IPS-11a (cell line): ENCODE results near the gene LSM6.

ENCODE experiments used
- H3K4me3 ChIP-seq: one replicate; pipeline ENCODE4 v1.5.1; 2013; ENCODE audit warnings: low read depth, low read length, control low read depth

Gene LSM6

DNA sequence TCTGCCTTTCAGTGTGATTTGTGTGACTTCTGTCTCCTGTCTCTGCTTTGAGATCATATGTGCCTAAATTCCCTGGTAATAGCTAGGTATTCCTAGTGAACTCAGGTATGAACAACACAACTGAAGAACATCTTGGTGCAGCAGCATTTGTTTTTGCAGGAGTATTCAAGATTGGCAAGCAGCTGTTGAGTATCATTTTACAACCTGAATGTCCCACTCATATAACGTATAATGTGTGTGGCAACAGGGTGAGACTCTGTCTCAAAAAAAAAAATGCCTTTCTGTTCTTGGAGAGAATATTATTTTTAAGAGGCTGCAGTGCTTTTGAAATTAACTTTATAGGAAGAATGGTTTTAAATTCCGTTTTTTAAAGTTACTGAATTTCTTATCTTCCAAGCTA lies 7.7 kb downstream of the LSM6 start:
- H3K4me3 ChIP-seq, result no peak overlapping the region

DNA sequence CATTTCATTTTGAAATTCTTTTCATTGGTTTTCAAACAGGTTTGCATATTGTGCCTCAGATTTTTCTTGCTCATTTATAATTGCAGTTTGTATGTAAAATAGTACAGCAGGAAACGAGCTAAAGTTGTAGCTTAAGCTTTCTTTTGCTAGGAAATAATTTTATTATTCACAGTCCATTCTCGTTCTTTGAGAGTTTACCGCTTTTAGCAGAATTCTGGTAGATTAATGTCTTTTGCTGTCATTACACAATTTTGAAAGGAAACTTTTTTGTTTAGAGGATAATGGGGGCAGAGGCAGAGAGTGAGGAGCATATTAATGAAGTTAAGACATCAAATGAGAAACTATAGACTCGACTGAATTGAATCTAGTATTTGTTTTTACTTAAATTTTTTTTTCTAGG lies 10.5 kb downstream of the LSM6 start:
- H3K4me3 ChIP-seq, result no peak overlapping the region

GRCh38 chr4:146186596-146186995 lies 11.1 kb downstream of the LSM6 start:
- no peak overlapping the region for H3K4me3 ChIP-seq

GRCh38 chr4:146190456-146190855 lies 14.9 kb downstream of the LSM6 start:
- H3K4me3 ChIP-seq, result no peak overlapping the region

DNA sequence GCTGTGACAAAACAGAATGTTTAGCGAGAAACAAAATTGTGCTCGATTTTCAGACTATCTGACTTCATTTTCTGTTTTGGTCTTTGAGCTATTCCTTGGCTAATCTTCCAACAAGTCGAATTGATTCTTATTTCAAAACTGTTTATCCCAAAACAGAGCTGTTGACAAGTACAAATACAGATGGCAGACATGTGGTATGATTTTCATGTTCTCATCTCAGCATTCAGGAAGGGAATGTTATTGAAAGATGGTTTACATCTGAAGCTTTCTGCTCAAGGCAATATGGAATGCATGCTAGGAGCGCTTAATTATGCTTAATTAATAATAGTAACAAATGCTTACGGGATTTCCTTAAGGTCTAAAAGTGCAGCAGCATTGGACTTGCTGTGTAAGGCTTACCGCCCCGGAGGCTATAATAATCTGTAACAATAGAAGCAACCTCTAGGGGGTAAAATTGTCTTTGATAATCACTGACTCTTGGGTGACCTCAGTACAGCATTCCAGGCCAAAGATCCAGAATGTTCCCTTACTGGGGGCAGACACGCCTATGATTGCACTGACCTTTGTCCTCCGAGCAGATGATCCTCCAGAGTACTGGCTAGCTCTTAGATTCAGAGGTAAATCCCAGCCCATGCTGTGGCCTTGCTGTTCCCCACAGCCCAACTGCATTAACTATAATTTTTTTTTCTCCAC lies 16.4 kb downstream of the LSM6 start:
- H3K4me3 ChIP-seq, result no peak overlapping the region

DNA sequence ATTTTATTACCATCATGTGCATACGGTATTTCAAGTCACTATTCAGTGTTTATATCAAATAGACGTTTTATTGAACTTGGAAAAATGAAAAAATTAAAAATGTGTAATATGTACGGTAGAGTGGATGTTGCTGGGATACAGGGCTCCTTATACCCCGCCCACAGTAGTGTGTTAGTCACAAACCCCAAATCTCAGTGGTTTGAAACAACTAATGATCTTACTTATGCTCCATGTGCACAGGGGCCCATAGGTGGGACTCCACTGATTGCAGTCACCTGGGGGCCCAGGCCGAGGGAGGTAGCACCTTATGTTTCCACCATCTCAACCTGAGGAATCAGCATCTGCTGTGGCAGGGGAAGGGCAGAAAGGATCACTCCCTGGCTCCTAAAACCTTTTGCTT lies 18.1 kb downstream of the LSM6 start:
- H3K4me3 ChIP-seq, result no peak overlapping the region

- no peak overlapping the region for H3K4me3 ChIP-seq
These were observed 18.7 kb downstream of the LSM6 start for GRCh38 chr4:146194212-146194611.

DNA sequence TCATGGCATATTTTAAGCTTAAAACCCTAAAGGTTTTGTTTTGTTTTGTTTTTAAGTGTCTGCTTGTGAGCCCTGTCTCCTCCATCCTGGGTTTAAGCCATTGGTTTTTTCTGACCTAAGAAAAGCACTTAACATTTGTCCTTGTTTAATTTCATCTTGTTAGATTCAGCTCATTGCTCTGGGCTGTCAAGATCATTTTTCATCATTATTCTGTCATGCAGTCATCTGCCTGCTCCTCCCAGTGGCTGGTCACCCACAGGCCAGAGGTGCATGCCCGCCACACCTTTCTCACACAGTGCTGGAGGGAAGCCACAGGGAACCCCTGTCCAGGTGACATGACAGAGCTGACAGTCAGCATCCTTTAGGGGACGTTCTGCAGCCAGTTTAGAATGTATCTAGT lies 27.1 kb downstream of the LSM6 start:
- no peak overlapping the region for H3K4me3 ChIP-seq

DNA sequence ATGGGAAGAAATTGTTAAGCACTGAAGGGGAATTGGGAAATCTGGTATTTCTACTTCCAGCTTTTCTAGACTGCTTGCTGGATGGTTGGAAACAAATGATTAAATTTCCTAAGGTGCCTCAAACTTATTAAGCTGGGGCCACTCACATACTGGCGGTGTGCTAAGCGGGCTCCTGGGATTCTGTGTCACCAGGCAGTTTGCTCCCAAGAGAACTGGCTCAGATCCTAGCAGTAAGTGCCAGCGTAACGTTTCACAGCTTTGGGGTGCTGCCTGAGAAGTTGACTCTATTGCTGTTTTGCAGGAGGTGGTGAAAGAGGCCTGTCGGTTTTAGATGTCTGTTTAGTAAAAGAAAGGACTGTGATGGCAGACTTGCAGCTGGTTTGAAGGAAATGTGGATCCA lies 31.9 kb downstream of the LSM6 start:
- H3K4me3 ChIP-seq, result no peak overlapping the region

DNA sequence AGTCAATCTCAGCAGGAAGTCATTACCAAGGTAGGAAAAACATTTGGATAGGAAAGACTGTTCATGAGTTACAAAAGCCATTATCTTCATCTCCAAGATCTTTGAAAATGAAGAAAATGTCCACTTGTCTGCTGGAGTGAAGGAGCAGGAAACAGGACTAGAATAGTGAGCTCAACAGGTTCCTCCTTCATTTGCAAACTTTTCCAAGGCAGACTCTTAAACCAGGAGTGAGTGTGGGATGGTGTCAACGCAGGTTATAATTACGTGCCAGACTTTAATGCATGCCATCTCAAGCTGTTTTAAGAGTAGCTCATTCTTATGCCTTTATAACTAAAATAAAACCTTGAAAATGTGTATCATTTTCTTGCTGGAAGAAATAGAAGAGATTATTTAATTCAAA lies 35.4 kb downstream of the LSM6 start:
- H3K4me3 ChIP-seq, result no peak overlapping the region

- no peak overlapping the region for H3K4me3 ChIP-seq
These were observed 35.9 kb downstream of the LSM6 start for GRCh38 chr4:146211440-146211839.

DNA sequence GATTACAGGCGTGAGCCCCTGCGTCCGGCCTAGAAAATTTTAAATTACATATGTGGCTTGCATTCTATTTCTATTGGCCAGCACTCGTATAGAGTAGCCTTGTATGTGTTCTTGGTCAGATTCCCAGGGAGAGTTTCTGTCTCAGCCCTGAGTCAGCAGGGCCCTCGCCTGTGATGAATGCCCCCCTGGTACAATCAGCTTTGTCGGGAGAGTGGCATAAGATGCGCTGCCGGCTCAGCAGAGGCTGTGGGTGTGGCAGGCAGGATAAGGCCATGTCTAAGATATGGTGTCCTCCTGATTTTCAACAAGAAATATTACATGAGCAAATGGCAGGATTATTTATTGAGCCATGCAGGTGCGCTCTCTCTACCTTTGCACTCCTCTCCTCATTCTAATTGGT lies 37.3 kb downstream of the LSM6 start:
- H3K4me3 ChIP-seq, result no peak overlapping the region

DNA sequence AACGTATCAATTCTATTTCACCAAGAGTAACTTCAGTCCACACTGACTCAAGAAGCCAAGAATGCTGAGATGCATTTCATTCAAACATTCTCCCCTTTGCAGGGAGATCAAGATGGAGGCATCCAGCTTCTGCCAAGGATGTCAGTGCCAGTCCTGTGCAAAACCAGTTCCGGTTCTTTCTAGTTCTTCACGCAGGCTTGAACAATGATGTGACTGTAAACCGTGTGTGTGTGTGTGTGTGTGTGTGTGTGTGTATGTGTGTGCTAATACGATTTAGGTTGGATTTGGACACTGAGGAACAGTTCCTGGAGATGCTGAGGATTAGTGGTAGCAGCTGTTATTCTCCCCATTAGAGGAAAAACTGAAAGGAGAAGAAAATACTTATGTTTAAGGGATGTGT lies 38.7 kb downstream of the LSM6 start, which contains the start of gene REELD1:
Gene REELD1 (plus strand): TSS at position 301 of the 400 bp plus-strand sequence. CDS start 2,415 bp downstream, outside the sequence.
- no peak within 1 kb of the TSS for H3K4me3 ChIP-seq

DNA sequence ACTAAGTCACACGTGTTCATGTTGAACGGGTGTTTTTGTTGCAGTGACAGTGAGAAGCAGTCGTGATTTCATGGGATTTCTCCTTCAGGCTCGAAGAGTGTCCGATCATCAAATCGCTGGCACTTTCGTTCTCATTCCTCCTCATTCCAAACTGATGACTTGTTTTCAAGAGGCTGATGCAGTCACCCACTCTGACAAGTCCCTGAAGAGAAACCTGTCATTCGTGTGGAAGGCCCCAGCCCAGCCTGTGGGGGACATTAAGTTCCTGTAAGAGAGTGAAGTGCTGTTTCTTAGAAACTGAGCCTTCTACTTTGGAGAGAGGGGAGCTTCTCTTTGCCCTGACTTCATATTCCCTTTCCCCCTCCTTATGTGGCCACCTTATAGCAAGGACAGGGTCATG lies 46.8 kb downstream of the LSM6 start:
- no peak overlapping the region for H3K4me3 ChIP-seq

- H3K4me3 ChIP-seq, result no peak overlapping the region
These were observed 48.9 kb downstream of the LSM6 start for GRCh38 chr4:146224326-146224966.

DNA sequence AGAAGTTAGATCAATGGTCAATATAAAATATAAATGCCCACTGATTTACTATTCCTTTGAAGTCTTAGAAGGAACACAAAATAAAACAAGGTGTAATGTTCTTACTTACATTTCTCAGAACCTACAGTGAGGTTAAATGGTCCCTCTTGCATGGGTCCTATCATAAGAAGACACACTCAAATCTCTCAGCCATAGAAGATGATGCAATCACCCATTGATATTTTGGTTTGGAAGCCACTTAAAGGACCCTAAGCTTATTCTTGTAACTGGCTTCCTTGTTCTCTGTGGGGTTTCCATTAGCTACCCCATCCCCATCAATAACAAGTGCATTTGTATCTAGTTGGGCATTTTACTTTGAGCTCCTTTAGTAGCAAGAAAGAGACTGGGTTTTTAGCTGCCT lies 53.9 kb downstream of the LSM6 start:
- no peak overlapping the region for H3K4me3 ChIP-seq

- no peak overlapping the region for H3K4me3 ChIP-seq
These were observed 56.7 kb downstream of the LSM6 start for GRCh38 chr4:146232131-146232722.

DNA sequence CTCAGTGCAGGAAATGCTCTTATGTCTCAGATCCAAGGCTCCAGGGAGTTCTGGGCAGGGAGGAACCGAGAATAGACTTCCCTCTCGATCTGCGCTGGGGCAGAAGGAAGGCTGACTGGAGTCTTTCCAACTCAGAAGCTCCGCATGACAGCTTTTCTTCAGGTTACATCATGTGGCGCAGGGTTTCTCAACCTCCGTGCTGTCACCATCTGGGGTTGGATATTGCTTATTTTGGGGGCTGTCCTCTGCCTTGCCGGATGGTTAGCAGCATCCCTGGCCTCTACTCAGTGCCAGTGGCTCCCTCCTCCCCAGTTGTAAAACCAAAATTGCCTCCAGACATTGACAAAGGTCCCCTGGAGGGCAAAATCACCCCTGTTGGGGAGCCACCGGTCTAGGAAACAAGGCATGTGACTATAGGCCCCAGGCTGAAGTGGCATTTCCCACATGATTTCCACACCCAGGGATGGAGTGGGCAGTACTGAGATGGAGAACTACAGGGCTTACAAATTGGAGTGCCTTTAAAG lies 60.2 kb downstream of the LSM6 start:
- H3K4me3 ChIP-seq, result no peak overlapping the region

DNA sequence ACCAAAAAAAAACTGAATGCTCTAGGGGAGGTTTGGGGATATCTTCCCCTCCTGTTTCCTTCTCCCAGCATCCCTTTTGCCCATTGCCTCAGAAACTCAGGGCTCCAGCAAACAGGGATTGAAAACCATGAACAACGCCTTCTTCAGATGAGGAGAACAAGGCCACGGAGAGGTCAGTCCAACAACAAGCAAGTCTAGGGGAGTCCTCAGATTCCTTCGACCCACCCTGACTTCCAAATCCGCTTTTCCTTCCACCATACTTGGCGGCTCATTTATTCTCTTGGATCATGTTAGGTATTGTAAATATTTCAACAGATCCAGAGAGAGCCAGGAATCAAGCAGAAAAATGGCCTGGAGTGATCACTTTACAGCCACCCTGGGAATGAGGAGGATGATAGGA lies 60.7 kb downstream of the LSM6 start:
- H3K4me3 ChIP-seq, result no peak overlapping the region

- no peak overlapping the region for H3K4me3 ChIP-seq
These were observed 61.6 kb downstream of the LSM6 start for GRCh38 chr4:146237092-146237491.

GRCh38 chr4:146238107-146238506 lies 62.6 kb downstream of the LSM6 start:
- no peak overlapping the region for H3K4me3 ChIP-seq
